GM21786 (cell line): ENCODE data around the gene CEP97.

Experiments
- ATAC-seq: cut with Tn5 transposase; IDR thresholded peaks from one replicate; pipeline ENCODE4 v1.9.1; 2021; ENCODE audit not compliant: unreplicated experiment

CEP97 gene

DNA sequence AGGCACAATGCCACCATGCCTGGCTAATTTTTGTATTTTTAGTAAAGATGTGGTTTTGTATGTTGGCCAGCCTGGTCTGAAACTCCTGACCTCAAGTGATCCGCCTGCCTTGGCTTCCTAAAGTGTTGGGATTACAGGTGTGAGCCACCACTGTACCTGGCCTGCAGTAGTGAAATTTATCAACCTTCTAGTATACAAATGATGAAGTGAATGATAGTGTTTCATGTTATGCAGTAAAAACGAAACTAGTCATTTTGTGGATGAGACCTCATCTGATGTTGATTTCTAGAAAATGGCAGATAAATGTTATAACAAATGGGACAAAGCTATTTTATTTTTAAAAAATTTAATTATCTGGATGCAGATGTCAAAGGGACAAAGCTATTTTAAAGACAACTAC, 87.5 kb downstream of the CEP97 start:
- ATAC-seq = no peak

DNA sequence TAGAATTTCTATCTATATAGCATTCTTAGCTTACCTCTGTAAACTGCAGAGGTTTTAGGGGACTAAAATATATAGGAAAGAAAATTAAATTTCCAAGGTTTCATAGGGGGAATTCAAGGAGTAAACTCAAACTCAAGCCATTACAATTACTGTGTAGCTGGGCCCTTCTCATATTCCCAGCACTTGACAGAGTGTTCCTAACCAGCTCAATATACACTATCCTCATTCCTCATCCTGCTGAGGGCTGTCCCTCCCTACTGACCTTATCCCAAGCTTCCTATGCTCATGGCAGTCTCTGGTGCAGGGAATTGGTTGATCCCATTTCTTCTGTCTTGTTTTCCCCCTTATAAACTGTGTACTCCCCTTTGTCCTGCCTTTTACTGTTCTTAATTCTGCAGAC, 88.5 kb downstream of the CEP97 start:
- ATAC-seq = no peak

DNA sequence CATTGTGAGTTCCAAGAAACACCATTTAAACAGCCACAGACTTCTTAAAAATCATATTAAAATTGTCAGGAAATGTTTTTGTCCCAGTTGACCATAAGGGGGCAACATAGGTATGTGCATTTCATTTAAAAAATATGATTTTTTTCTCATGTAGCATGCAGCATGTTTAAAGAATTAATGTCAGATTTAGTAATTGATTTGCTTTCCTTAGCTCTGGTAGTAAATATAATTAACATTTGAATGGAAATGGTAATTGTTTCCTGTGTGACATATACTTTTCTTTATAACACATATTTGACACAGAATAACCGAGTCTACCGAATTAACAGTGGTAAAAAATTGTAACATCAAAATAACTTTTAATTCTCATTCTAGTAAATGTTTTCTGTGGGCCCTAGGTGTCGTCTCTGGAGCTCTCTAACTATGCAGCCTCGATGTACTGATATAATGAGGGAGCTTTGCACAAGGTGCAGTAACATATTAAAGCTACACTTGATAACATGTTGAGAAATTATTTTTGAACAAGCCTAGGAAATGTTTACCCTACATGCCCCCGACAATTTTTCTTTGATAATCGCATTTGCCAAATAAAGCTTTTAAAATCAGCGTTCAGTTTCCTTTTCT, 89.5 kb downstream of the CEP97 start:
- ATAC-seq = no peak

DNA sequence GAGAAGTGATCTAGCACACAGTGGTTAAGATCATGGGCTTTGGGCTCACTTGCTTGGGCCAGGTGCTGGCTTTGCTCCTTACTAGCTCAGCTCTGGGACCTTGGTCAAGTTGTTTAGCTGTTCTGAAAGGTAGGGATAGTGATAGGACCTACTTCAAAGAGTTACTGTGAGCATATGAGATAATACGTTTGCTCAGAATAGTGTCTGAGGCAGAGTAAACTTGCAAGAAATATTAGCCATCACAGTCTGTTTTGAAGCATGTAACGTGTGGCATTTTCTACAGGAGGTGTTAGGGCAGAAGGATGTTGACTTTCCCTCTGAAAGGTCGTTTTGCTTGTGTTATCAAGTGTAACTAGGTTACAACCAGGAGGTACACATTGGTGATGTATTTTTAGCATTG, 90.4 kb downstream of the CEP97 start:
- peak; percentile 45 for ATAC-seq

DNA sequence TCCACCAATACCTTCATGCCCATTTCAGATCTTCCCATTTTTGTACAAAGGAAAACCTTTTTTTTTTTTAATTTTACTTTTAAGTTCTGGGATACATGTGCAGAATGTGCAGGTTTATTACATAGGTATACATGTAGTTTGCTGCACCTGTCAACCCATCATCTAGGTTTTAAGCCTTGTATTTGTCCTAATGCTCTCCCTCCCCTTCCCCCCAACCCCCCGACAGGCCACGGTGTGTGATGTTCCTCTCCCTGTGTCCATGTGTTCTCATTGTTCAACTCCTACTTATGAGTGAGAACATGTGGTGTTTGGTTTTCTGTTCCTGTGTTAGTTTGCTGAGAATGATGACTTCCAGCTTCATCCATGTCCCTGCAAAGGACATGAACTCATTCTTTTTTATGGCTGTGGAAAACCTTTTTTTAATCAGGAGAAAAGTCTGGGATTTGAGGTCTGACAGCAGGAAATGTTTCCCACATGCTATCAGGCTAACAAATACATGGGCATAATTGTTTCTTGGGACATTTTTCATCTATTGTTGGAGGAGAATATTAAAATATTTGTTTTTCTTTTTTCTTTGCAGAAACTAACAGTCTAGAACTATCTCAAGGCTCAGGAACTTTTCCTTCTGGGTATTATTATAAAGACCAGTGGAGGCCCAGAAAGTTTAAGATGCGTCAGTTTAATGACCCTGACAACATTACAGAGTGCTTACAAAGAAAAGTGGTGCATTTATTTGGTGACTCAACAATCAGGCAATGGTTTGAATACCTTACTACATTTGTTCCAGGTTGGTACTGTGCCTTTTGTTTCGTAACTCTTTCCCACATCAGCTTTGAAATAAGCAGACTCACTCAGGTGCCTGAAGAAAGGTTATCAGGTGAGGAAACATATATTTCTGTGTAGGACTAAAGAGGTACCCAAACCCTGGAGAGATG, 92.1 kb downstream of the CEP97 start:
- ATAC-seq = no peak

DNA sequence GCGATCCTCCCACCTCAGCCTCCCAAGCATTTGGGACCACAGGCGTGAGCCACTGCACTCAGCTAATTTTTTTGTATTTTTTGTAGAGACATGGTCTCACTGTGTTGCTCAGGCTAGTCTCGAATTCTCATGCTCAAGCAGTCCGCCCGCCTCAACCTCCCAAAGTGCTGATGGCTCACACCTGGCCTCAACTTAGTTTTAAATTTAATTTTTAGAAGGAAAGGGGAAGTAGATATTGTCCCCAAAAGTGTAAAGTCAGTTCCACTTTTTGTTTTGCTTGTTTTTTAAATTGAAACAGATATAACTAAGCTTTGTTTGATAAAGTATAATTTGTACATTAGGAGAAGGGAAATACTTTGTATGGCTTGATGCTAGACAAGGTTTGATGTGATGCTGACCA, 93.6 kb downstream of the CEP97 start:
- ATAC-seq = peak; percentile 43

DNA sequence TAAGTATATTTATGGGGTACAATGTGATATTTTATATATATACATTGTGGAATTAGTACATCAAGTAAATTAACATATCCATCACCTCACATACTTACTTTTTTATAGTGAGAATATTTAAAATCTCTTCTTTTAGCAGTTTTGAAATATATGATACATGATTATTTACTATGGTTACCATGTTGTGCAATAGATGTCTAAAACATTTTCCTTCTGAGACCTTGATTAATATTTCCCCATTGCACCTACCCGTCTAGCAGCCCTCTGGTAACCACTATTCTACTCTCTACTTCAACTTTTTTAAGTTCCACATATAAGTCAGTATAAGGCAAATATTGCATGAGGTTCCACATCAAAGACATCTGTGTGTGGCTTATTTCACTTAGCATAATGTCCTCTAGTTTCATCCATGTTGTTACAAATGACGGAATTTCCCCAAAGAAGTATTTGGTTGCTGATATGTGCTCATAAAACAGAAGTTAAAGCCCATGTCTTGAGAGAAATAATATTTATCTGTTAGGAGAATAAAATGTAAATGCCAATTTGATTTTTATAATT, 95.3 kb downstream of the CEP97 start:
- no peak for ATAC-seq
